GOT3 (cell line): ENCODE data around the gene DYNLT1.
"Not testable (repeated sequence)": the region's sequence is repeated elsewhere in the genome, so short reads cannot be mapped to it uniquely, and the experiment has no call there.

Experiments used
- DNase-seq: peaks from one replicate; lab custom pipeline; 2025; ENCODE audit warnings: mixed read lengths; lab: John Stamatoyannopoulos, UW

The DYNLT1 gene

GRCh38 chr6:158622545-158623190, 21.9 kb downstream of the DYNLT1 start:
- no peak for DNase-seq

GRCh38 chr6:158621694-158622544, 22.6 kb downstream of the DYNLT1 start:
- DNase-seq = no peak

- no peak for DNase-seq
Observed at GRCh38 chr6:158620963-158621693, 23.4 kb downstream of the DYNLT1 start.

- no peak for DNase-seq
Observed at GRCh38 chr6:158619922-158620801, 24.4 kb downstream of the DYNLT1 start.

GRCh38 chr6:158618289-158618688, 26.3 kb downstream of the DYNLT1 start:
- DNase-seq = not testable (repeated sequence)

GRCh38 chr6:158614606-158615005, 29.9 kb downstream of the DYNLT1 start:
- not testable (repeated sequence) for DNase-seq

GRCh38 chr6:158611541-158612370, 32.8 kb downstream of the DYNLT1 start:
- DNase-seq = no peak

- no peak for DNase-seq
Observed at GRCh38 chr6:158611039-158611438, 33.5 kb downstream of the DYNLT1 start.

- DNase-seq = no peak
Observed at GRCh38 chr6:158610319-158610968, 34.1 kb downstream of the DYNLT1 start.

GRCh38 chr6:158609455-158610155, 34.9 kb downstream of the DYNLT1 start:
- no peak for DNase-seq

GRCh38 chr6:158608221-158608620, 36.3 kb downstream of the DYNLT1 start:
- no peak for DNase-seq

- DNase-seq = no peak
Observed at GRCh38 chr6:158607411-158608170, 37.0 kb downstream of the DYNLT1 start.

- DNase-seq = no peak
Observed at GRCh38 chr6:158606935-158607334, 37.6 kb downstream of the DYNLT1 start.

- DNase-seq = not testable (repeated sequence)
Observed at GRCh38 chr6:158606011-158606410, 38.5 kb downstream of the DYNLT1 start.

GRCh38 chr6:158605266-158605878, 39.2 kb downstream of the DYNLT1 start:
- no peak for DNase-seq

- DNase-seq = no peak
Observed at GRCh38 chr6:158604048-158604406, 40.5 kb downstream of the DYNLT1 start.

- DNase-seq = no peak
Observed at GRCh38 chr6:158603261-158604047, 41.1 kb downstream of the DYNLT1 start.

- DNase-seq = no peak
Observed at GRCh38 chr6:158599635-158600034, 44.9 kb downstream of the DYNLT1 start.
